Measurements from ENCODE around the gene RFC5.
A peak's percentile ranks its signal among the peaks of the same experiment; 100 is the strongest.

Gene RFC5

GRCh38 chr12:118044577-118044976 lies 28.1 kb downstream of the RFC5 start:
- in situ Hi-C loops (cut with MboI; ENCODE audit: low sequenced_read_pairs, unreplicated experiment): loop anchor here (25.0 kb wide), 1 partner anchor 157 kb away; no protein-coding TSS in a partner anchor
- TF ChIP-seq CTCF (IDR thresholded peaks at IDR 0.05; ENCODE audit: borderline replicate concordance, control extremely low read depth, extremely low read depth, insufficient read depth, missing control alignments): no peak
- no peak for DNase-seq (ENCODE audit: low spot score)

GRCh38 chr12:118046430-118046829 lies 29.9 kb downstream of the RFC5 start:
- in situ Hi-C loops (cut with MboI; ENCODE audit: low sequenced_read_pairs, unreplicated experiment): loop anchor here (25.0 kb wide), 1 partner anchor 159 kb away; no protein-coding TSS in a partner anchor
- no peak for TF ChIP-seq CTCF (IDR thresholded peaks at IDR 0.05; ENCODE audit: borderline replicate concordance, control extremely low read depth, extremely low read depth, insufficient read depth, missing control alignments)
- no peak for DNase-seq (ENCODE audit: low spot score)

GRCh38 chr12:118050972-118051910 lies 34.7 kb downstream of the RFC5 start:
- no peak for TF ChIP-seq CTCF (IDR thresholded peaks at IDR 0.05; ENCODE audit: borderline replicate concordance, control extremely low read depth, extremely low read depth, insufficient read depth, missing control alignments)
- DNase-seq (ENCODE audit: low spot score): no peak
- in situ Hi-C loops (cut with MboI; ENCODE audit: low sequenced_read_pairs, unreplicated experiment): no loop called here

GRCh38 chr12:118052324-118053070 lies 36.0 kb downstream of the RFC5 start:
- TF ChIP-seq CTCF (IDR thresholded peaks at IDR 0.05; ENCODE audit: borderline replicate concordance, control extremely low read depth, extremely low read depth, insufficient read depth, missing control alignments): no peak
- no peak for DNase-seq (ENCODE audit: low spot score)
- in situ Hi-C loops (cut with MboI; ENCODE audit: low sequenced_read_pairs, unreplicated experiment): no loop called here

GRCh38 chr12:118053071-118053985 lies 36.8 kb downstream of the RFC5 start:
- no peak for TF ChIP-seq CTCF (IDR thresholded peaks at IDR 0.05; ENCODE audit: borderline replicate concordance, control extremely low read depth, extremely low read depth, insufficient read depth, missing control alignments)
- in situ Hi-C loops (cut with MboI; ENCODE audit: low sequenced_read_pairs, unreplicated experiment): no loop called here
- no peak for DNase-seq (ENCODE audit: low spot score)

- TF ChIP-seq CTCF (IDR thresholded peaks at IDR 0.05; ENCODE audit: borderline replicate concordance, control extremely low read depth, extremely low read depth, insufficient read depth, missing control alignments): peak; percentile 38
- in situ Hi-C loops (cut with MboI; ENCODE audit: low sequenced_read_pairs, unreplicated experiment): no loop called here
- peak; percentile 54 for DNase-seq (ENCODE audit: low spot score)
These were observed 38.6 kb downstream of the RFC5 start for GRCh38 chr12:118055144-118055557.

Measured in GM13976 (cell line).